HG02981 (cell line): ENCODE results near the gene ROR1.

ENCODE experiments used
- ATAC-seq: cut with Tn5 transposase; IDR thresholded peaks from one replicate; pipeline ENCODE4 v1.9.1; 2021; ENCODE audit warnings: mild to moderate bottlenecking, moderate library complexity; ENCODE audit not compliant: unreplicated experiment

Gene ROR1

GRCh38 chr1:64046891-64047290 is 273.1 kb downstream of the ROR1 start:
- ATAC-seq, result no peak

- ATAC-seq, result no peak
Measured at GRCh38 chr1:64047549-64047996, 273.8 kb downstream of the ROR1 start.

GRCh38 chr1:64049900-64050540 is 276.2 kb downstream of the ROR1 start:
- no peak for ATAC-seq

- no peak for ATAC-seq
Measured at GRCh38 chr1:64050601-64051000, 276.8 kb downstream of the ROR1 start.

GRCh38 chr1:64051796-64052195 is 278.0 kb downstream of the ROR1 start:
- ATAC-seq, result no peak

- ATAC-seq, result no peak
Measured at GRCh38 chr1:64052777-64053176, 279.0 kb downstream of the ROR1 start.

GRCh38 chr1:64055310-64055709 is 281.5 kb downstream of the ROR1 start:
- no peak for ATAC-seq

- ATAC-seq, result no peak
Measured at GRCh38 chr1:64059556-64059955, 285.7 kb downstream of the ROR1 start.

GRCh38 chr1:64060611-64061302 is 286.9 kb downstream of the ROR1 start:
- no peak for ATAC-seq

GRCh38 chr1:64061430-64062104 is 287.8 kb downstream of the ROR1 start:
- no peak for ATAC-seq

- ATAC-seq, result no peak
Measured at GRCh38 chr1:64062529-64062928, 288.7 kb downstream of the ROR1 start.

GRCh38 chr1:64062941-64063581 is 289.2 kb downstream of the ROR1 start:
- no peak for ATAC-seq

GRCh38 chr1:64065571-64065970 is 291.8 kb downstream of the ROR1 start:
- ATAC-seq, result no peak

- no peak for ATAC-seq
Measured at GRCh38 chr1:64072089-64072793, 298.4 kb downstream of the ROR1 start.

GRCh38 chr1:64073705-64074104 is 299.9 kb downstream of the ROR1 start:
- ATAC-seq, result no peak

- no peak for ATAC-seq
Measured at GRCh38 chr1:64074767-64075166, 300.9 kb downstream of the ROR1 start.

- no peak for ATAC-seq
Measured at GRCh38 chr1:64077281-64077940, 303.6 kb downstream of the ROR1 start.

GRCh38 chr1:64080941-64081562 is 307.2 kb downstream of the ROR1 start:
- no peak for ATAC-seq

- ATAC-seq, result no peak
Measured at GRCh38 chr1:64082459-64082858, 308.6 kb downstream of the ROR1 start.

GRCh38 chr1:64084451-64084850 is 310.6 kb downstream of the ROR1 start:
- no peak for ATAC-seq
